Psoas muscle (tissue), 8 donors: Measurements from ENCODE around the gene TBC1D17. TPM values are rescaled to one million over a fixed set of nuclear protein-coding genes. Genes with fewer than 3 reads are reported as not detected.
"Not testable (repeated sequence)": the region's sequence is repeated elsewhere in the genome, so short reads cannot be mapped to it uniquely, and the experiment has no call there.

Source experiments
- ATAC-seq, 4 donors: fragments of 200-7000 bp; cut with Tn5 transposase; one replicate each; pipeline ENCODE4 v1.9.1; 2020; ENCODE audit warnings: moderate library complexity in 3 of 4, mild to moderate bottlenecking in 2 of 4
- DNase-seq, 2 donors: peaks; one replicate each; pipeline ENCODE4 v3.0.0-alpha.2; 2020
- H3K27ac ChIP-seq: fragments of 200-600 bp; one replicate; pipeline ENCODE4 v1.8.0; 2022
- H3K27me3 ChIP-seq, 3 donors: fragments of 200-600 bp in 1 of 3; one replicate each; pipeline versions ENCODE4 v1.6.1 to v1.8.0; 2013 to 2022; ENCODE audit warnings: low read length in 2 of 3, mild to moderate bottlenecking in 2 of 3, moderate library complexity in 1 of 3; ENCODE audit not compliant: insufficient read depth in 3 of 3
- H3K36me3 ChIP-seq, 2 donors: fragments of 200-600 bp in 1 of 2; one replicate each; pipeline versions ENCODE4 v1.6.1 to v1.8.0; 2013 to 2022; ENCODE audit warnings: low read depth in 1 of 2, mild to moderate bottlenecking in 1 of 2, moderate library complexity in 1 of 2; ENCODE audit not compliant: insufficient read depth in 1 of 2
- H3K4me1 ChIP-seq: fragments of 200-600 bp; one replicate; pipeline ENCODE4 v1.8.0; 2022
- H3K4me3 ChIP-seq: fragments of 200-600 bp; one replicate; pipeline ENCODE4 v1.8.0; 2022; ENCODE audit warnings: mild to moderate bottlenecking
- H3K9me3 ChIP-seq: fragments of 200-600 bp; one replicate; pipeline ENCODE4 v1.8.0; 2022
- WGBS, 3 donors: extraction: QIAGEN DNeasy Blood & Tissue Kit; methylation state at CpG; one replicate each; pipeline versions ENCODE4 v1.1.6 to v1.1.7; 2013; 5-methylcytosine and 5-hydroxymethylcytosine counted together
- intact Hi-C, 2 donors: fragments of 100-400 bp; cut with DNase I; formaldehyde crosslinking; loops; one replicate each; pipeline versions ENCODE4 v1.11.0 to v1.14.2; 2022
- polyA plus RNA-seq, 3 donors: library from polyadenylated mRNA; stranded (reverse); fragments of 200-250 nt; gene quantifications; one replicate each; pipeline ENCODE4 v1.2.3, GENCODE V29; 2013
- total RNA-seq, 4 donors: library from RNA; stranded (reverse); fragmentation: NEBNext Ultra II Directional in 2 of 4; extraction: Animal tissue kit (Norgen Biotek cat#: 25700) in 2 of 4; gene quantifications; one replicate each; pipeline versions ENCODE4 v1.2.1 to v1.2.4, GENCODE V29; 2021 to 2023
- TF ChIP-seq, protein P1 (sequence below): fragments of 200-600 bp; IDR thresholded peaks from one replicate; pipeline ENCODE4 v1.8.0; 2022; ENCODE audit warnings: antibody characterized with exemption
- donor health status: healthy with polysubstance abuse.
- donor health status: DM: no; HTN: no; CAD: no; lungs with moderate emphysema.
- donor health status: Bipolar disorder and iron deficiency.
- donor health status: healthy.
- donor health status: DM: yes; HTN: yes; CAD: no.
- donor health status: DM: no; HTN: no; CAD: no.
- donor health status: DM: no; HTN: no; CAD: no.
- donor health status: DM: yes; HTN: yes; CAD: no.

TBC1D17 gene
- total and polyA plus RNA-seq, 7 donors = 36.3 to 107 (median 81.8) TPM

- peaks cover 0 to 59% of the 10 kb centered on the region in 2 donors for H3K36me3 ChIP-seq
- TF ChIP-seq, protein P1, sequence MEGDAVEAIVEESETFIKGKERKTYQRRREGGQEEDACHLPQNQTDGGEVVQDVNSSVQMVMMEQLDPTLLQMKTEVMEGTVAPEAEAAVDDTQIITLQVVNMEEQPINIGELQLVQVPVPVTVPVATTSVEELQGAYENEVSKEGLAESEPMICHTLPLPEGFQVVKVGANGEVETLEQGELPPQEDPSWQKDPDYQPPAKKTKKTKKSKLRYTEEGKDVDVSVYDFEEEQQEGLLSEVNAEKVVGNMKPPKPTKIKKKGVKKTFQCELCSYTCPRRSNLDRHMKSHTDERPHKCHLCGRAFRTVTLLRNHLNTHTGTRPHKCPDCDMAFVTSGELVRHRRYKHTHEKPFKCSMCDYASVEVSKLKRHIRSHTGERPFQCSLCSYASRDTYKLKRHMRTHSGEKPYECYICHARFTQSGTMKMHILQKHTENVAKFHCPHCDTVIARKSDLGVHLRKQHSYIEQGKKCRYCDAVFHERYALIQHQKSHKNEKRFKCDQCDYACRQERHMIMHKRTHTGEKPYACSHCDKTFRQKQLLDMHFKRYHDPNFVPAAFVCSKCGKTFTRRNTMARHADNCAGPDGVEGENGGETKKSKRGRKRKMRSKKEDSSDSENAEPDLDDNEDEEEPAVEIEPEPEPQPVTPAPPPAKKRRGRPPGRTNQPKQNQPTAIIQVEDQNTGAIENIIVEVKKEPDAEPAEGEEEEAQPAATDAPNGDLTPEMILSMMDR = no peak
- no peak for ATAC-seq
- WGBS, 3 donors = 79 to 85% (median 81%) methylated on average over 31 of the region's 31 CpGs
- H3K4me3 ChIP-seq = no peak overlapping the region
- no peak overlapping the region for H3K27ac ChIP-seq
- intact Hi-C loops = no loop called here
- H3K27me3 ChIP-seq = no peaks in the 10 kb centered on the region
- DNase-seq = peak in 1 of 2 donors; percentile 34
- H3K9me3 ChIP-seq = no peaks in the 10 kb centered on the region
- H3K4me1 ChIP-seq = peaks cover 26% of the 10 kb centered on the region
Measured at GRCh38 chr19:49923055-49924003, 45.8 kb downstream of the TBC1D17 start.

- H3K27ac ChIP-seq = no peak overlapping the region
- no peak overlapping the region for H3K4me3 ChIP-seq
- peaks cover 0 to 57% of the 10 kb centered on the region in 2 donors for H3K36me3 ChIP-seq
- H3K4me1 ChIP-seq = peaks cover 30% of the 10 kb centered on the region
- no peaks in the 10 kb centered on the region for H3K27me3 ChIP-seq
- ATAC-seq = no peak
- DNase-seq = peak; percentile 46 to 87
- WGBS, 3 donors = 56 to 64% (median 57%) methylated on average over 23 to 25 of the region's 25 CpGs
- TF ChIP-seq, protein P1 = no peak
- H3K9me3 ChIP-seq = no peaks in the 10 kb centered on the region
- intact Hi-C loops = no loop called here
Measured at GRCh38 chr19:49924004-49924880, 46.7 kb downstream of the TBC1D17 start.

- H3K27ac ChIP-seq, H3K4me3 ChIP-seq, DNase-seq, H3K9me3 ChIP-seq, ATAC-seq, H3K27me3 ChIP-seq: not testable (repeated sequence)
- Histone ChIP-seq H3K36me3 (peaks cover 0 to 57% of the 10 kb centered on the region in 2 donors), H3K4me1 (peaks cover 30% of the 10 kb centered on the region)
- intact Hi-C loops = loop anchor here in 1 of 2 donors (5.0 kb wide), 1 partner anchor 33 kb away; no protein-coding TSS in a partner anchor
- WGBS, 3 donors = 78 to 85% (median 79%) methylated on average over 13 of the region's 13 CpGs
Measured at GRCh38 chr19:49924881-49925210, 47.3 kb downstream of the TBC1D17 start.

- ATAC-seq (no peak), DNase-seq (no peak)
- intact Hi-C loops = loop anchor here in 1 of 2 donors (5.0 kb wide), 1 partner anchor 33 kb away; no protein-coding TSS in a partner anchor
- Histone ChIP-seq H3K27me3 (no peaks in the 10 kb centered on the region), H3K4me1 (peaks cover 30% of the 10 kb centered on the region), H3K36me3 (peaks cover 0 to 56% of the 10 kb centered on the region in 2 donors), H3K4me3 (no peak overlapping the region), H3K27ac (no peak overlapping the region), H3K9me3 (no peaks in the 10 kb centered on the region)
- TF ChIP-seq, protein P1 = no peak
- WGBS, 3 donors = 76 to 91% (median 84%) methylated on average over 5 of the region's 5 CpGs
Measured at GRCh38 chr19:49925486-49925885, 48.0 kb downstream of the TBC1D17 start.
